Epithelial cell of proximal tubule (primary cell): Measurements from ENCODE around the gene USP21. TPM values are rescaled to one million over a fixed set of nuclear protein-coding genes. Genes with fewer than 3 reads are reported as not detected.

Source experiments
- DNase-seq: peaks from one replicate; pipeline ENCODE4 v3.0.0-alpha.2; 2011; ENCODE audit warnings: low read depth
- H3K4me3 ChIP-seq: 2 replicates; pipeline ENCODE4 v1.5.1; 2011; ENCODE audit warnings: low read depth, mild to moderate bottlenecking, low read length
- total RNA-seq: library from RNA; depleted of rRNA; stranded (reverse); fragments of >200 nt; gene quantifications from 2 replicates; pipeline ENCODE4 v1.2.3, GENCODE V29; 2015
- TF ChIP-seq, protein P1 (sequence below): conservative IDR thresholded peaks from 2 replicates; pipeline ENCODE4 v1.5.1; 2012; ENCODE audit warnings: low read depth, mild to moderate bottlenecking, low read length

The USP21 gene
- total RNA-seq, 1 donor from 2014 or later = 20.6 TPM

DNA sequence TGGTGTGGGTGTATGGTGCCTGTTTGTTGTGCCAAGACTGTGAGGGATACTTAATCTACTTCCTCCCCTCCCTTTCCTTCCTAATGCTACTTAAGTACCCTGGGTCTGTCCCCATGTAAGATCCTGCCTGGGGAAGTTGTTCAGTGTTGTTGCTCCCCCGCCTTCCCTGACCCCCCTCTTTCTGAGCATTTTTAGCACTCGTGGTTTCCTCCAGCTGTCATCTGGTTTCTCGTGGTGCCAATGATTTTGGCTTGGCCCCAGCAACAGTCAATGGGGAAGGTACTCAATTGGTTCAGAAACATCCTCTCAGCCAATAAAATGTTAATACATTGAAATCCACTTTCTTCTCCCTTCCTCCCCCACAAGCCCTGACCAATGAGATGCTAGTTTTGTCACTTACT is 26.0 kb downstream of the USP21 start:
- TF ChIP-seq, protein P1, sequence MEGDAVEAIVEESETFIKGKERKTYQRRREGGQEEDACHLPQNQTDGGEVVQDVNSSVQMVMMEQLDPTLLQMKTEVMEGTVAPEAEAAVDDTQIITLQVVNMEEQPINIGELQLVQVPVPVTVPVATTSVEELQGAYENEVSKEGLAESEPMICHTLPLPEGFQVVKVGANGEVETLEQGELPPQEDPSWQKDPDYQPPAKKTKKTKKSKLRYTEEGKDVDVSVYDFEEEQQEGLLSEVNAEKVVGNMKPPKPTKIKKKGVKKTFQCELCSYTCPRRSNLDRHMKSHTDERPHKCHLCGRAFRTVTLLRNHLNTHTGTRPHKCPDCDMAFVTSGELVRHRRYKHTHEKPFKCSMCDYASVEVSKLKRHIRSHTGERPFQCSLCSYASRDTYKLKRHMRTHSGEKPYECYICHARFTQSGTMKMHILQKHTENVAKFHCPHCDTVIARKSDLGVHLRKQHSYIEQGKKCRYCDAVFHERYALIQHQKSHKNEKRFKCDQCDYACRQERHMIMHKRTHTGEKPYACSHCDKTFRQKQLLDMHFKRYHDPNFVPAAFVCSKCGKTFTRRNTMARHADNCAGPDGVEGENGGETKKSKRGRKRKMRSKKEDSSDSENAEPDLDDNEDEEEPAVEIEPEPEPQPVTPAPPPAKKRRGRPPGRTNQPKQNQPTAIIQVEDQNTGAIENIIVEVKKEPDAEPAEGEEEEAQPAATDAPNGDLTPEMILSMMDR = no peak
- no peak for DNase-seq
- no peak overlapping the region for H3K4me3 ChIP-seq

DNA sequence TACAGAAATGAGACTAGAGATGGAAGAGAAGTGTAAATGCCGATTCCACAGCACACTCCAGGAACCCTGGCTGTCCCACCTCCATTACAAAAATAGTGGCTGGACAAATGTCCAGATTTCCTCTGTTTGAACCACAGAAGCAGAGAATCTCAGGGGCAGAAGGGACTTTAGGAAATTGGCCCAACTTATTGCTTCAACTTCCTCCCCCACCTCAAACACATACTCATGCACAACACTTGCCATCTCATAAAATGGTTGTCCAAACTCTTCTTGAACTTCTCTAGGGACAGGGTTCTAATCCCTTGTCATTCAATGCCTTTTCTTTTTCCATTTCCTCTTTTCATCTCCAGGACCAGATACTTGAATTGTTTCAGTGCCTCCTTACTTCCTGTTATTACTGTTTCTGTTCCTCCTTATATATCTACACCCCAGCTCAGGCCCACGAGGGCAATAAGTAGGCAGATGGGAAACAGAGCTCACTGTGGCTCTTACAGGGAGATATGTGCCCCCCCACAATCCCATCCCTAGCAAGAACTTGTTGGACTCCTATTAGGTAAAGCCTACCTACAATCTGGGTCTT is 26.5 kb downstream of the USP21 start:
- no peak overlapping the region for H3K4me3 ChIP-seq
- no peak for DNase-seq
- TF ChIP-seq, protein P1 = no peak

DNA sequence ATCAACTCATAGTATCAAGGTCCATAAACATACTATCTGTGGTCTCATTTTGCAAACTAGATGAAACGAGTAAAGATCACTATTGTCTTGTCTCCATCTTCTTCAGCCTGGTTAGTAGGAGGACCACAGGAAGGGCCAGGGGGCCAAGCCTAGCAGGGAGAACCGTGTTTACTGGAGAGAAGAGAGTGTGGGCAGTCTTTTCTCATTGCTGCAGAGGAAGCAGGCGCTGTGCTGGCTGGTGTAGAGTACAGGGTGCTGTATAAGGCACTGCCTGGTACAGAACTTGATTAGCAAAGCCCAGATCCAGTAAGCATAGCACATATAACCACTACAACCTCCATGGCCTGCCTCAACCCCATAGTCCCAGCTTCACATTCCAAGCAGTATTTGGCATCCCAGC is 28.0 kb downstream of the USP21 start:
- no peak for DNase-seq
- TF ChIP-seq, protein P1 = no peak
- H3K4me3 ChIP-seq = no peak overlapping the region

DNA sequence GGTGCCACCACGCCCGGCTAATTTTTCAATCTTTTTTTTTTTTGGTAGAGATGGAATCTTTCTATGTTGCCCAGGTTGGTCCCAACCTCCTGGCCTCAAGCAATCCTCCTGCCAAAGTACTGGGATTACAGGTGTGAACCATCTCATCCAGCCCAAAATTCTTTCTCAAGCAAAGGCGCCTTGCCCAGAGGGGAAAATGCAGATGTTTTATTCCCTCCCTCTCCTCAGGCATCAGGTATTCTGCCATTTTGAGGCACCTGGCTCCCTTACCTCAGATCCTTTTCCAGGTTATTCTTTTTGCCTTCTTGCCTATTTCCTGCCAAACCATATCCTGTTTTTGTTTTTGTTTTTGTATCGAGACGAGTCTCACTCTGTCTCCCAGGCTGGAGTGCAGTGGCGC is 29.1 kb downstream of the USP21 start:
- DNase-seq = no peak
- TF ChIP-seq, protein P1 = no peak
- no peak overlapping the region for H3K4me3 ChIP-seq

DNA sequence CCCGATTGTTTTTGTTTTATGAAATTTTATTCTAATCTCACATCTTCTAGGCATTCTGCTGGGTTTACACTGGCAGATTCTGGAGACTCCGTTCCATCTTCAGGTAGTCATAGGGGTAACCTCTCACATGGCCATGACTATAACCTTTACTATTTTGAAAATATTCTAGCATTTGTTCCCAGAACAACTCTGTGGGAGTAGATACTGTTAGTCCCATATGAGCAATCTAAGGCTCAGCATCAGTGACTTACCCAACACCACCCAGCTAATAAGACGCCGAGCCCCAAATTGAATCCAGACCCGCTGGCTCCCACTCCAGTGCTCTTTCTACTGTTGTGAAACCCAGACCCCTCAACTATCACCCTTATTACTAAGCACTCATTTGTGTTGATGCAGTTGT is 29.7 kb downstream of the USP21 start:
- no peak for DNase-seq
- H3K4me3 ChIP-seq = no peak overlapping the region
- TF ChIP-seq, protein P1 = no peak

DNA sequence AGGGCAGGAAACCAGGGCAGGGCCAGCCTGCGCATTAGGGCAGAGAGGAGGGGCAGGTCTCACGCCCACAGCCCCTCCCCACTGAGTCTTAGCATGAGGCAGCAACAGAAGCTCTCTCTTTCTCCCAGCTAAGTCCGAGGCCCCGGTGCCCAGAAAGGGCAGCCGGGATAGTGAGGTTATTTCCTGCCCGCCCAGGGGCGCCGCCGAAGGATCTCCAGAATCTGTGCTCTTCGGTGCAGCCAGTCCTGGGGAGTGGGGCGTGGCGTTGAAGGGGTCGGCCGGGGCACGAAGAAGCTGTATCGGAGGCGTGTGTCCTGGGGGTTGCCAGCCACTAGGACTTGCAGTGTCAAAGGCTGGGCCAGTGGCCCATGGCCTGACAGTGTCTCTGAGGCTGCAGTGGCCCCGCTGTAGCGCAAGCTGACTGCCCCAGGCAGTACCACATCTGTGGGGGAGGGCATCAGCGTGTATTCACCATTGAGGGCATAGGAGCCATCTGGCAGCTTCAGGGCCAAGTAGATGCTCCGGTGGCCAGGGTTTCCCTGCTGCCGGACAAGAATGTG is 31.7 kb downstream of the USP21 start:
- DNase-seq = no peak
- TF ChIP-seq, protein P1 = no peak
- no peak overlapping the region for H3K4me3 ChIP-seq

DNA sequence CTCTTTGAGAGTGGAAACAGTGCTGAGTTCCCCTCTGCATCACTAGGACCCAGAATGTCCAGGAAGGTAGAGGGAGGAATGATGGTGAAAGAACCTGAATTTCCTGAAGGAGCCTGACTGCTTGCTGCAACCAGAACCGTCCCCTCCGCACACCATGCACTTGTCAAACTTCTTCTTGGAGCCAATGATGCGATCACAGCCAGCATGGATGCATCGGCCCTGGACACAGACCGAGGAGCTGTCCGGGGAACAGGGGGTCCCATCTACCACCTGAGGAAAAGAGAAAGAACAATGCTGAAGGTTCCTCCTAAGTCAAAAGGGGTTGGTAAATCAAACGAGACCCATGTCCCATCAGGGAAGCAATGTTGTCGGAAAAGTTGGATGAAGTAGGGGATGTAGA is 32.7 kb downstream of the USP21 start:
- DNase-seq = no peak
- H3K4me3 ChIP-seq = no peak overlapping the region
- TF ChIP-seq, protein P1 = no peak
